KMS-11 (cell line): ENCODE data around the gene SLC5A2.

Source experiments
- H2AFZ ChIP-seq: fragments of 200-600 bp; sonication (generic); 2 replicates; pipeline ENCODE4 v1.6.1; 2016; ENCODE audit warnings: antibody characterized with exemption, mixed run types, low read depth
- H3K27ac ChIP-seq: fragments of 200-600 bp; sonication (generic); 2 replicates; pipeline ENCODE4 v1.6.1; 2016; ENCODE audit warnings: mild to moderate bottlenecking, mixed run types
- H3K27me3 ChIP-seq: fragments of 200-600 bp; sonication (generic); 2 replicates; pipeline ENCODE4 v1.6.1; 2017; ENCODE audit warnings: mild to moderate bottlenecking, low read depth, mixed run types, moderate library complexity; ENCODE audit not compliant: insufficient read depth
- H3K36me3 ChIP-seq: fragments of 200-600 bp; sonication (generic); 2 replicates; pipeline ENCODE4 v1.6.1; 2017; ENCODE audit warnings: mild to moderate bottlenecking, mixed run types; ENCODE audit not compliant: insufficient read depth
- H3K4me1 ChIP-seq: fragments of 200-600 bp; sonication (generic); 2 replicates; pipeline ENCODE4 v1.6.1; 2016; ENCODE audit warnings: mild to moderate bottlenecking, low read depth, mixed run types; ENCODE audit not compliant: poor library complexity, severe bottlenecking
- H3K4me2 ChIP-seq: fragments of 200-600 bp; sonication (generic); 2 replicates; pipeline ENCODE4 v1.7.0; 2016; ENCODE audit warnings: mild to moderate bottlenecking, mixed run types
- H3K4me3 ChIP-seq: fragments of 200-600 bp; sonication (generic); IDR thresholded peaks from 2 replicates; pipeline ENCODE4 v1.6.1; 2017; ENCODE audit warnings: low read depth, low read length, mixed read lengths; ENCODE audit not compliant: insufficient read depth
- H3K79me2 ChIP-seq: fragments of 200-600 bp; sonication (generic); 2 replicates; pipeline ENCODE4 v1.6.1; 2016; ENCODE audit warnings: low read depth, mixed run types; ENCODE audit not compliant: insufficient read depth
- H3K9ac ChIP-seq: fragments of 200-600 bp; sonication (generic); 2 replicates; pipeline ENCODE4 v1.6.1; 2016; ENCODE audit warnings: mild to moderate bottlenecking, mixed run types
- H4K20me1 ChIP-seq: fragments of 200-600 bp; sonication (generic); 2 replicates; pipeline ENCODE4 v1.6.1; 2016; ENCODE audit warnings: mild to moderate bottlenecking, mixed run types; ENCODE audit not compliant: insufficient read depth
- CTCF ChIP-seq: fragments of 200-600 bp; sonication (generic); conservative IDR thresholded peaks from 2 replicates; pipeline ENCODE4 v1.6.1; 2017; ENCODE audit warnings: low read depth, mild to moderate bottlenecking, antibody characterized with exemption, low read length, moderate library complexity, mixed read lengths

SLC5A2 gene

GRCh38 chr16:31489298-31489564 lies 6.3 kb downstream of the SLC5A2 start:
- Histone ChIP-seq H2AFZ (no peak overlapping the region), H3K27me3 (no peaks in the 10 kb centered on the region), H3K79me2 (no peaks in the 10 kb centered on the region), H3K36me3 (no peaks in the 10 kb centered on the region), H3K27ac (no peak overlapping the region), H3K4me1 (no peaks in the 10 kb centered on the region), H4K20me1 (no peaks in the 10 kb centered on the region), H3K4me3 (no peak overlapping the region), H3K4me2 (no peak overlapping the region), H3K9ac (no peak overlapping the region)
- no peak for TF ChIP-seq CTCF

GRCh38 chr16:31489616-31490584 lies 7.0 kb downstream of the SLC5A2 start:
- no peak for TF ChIP-seq CTCF
- Histone ChIP-seq H3K9ac (no peak overlapping the region), H3K36me3 (no peaks in the 10 kb centered on the region), H3K4me1 (no peaks in the 10 kb centered on the region), H4K20me1 (no peaks in the 10 kb centered on the region), H2AFZ (no peak overlapping the region), H3K4me2 (no peak overlapping the region), H3K27me3 (no peaks in the 10 kb centered on the region), H3K27ac (no peak overlapping the region), H3K4me3 (no peak overlapping the region), H3K79me2 (no peaks in the 10 kb centered on the region)

- Histone ChIP-seq H3K4me3 (no peak overlapping the region), H3K27ac (no peak overlapping the region), H2AFZ (no peak overlapping the region), H3K36me3 (no peaks in the 10 kb centered on the region), H3K9ac (no peak overlapping the region), H3K79me2 (no peaks in the 10 kb centered on the region), H3K4me2 (no peak overlapping the region), H4K20me1 (no peaks in the 10 kb centered on the region), H3K4me1 (no peaks in the 10 kb centered on the region), H3K27me3 (no peaks in the 10 kb centered on the region)
- TF ChIP-seq CTCF = no peak
Measured at GRCh38 chr16:31491778-31492418, 9.0 kb downstream of the SLC5A2 start.

GRCh38 chr16:31493506-31494125 lies 10.7 kb downstream of the SLC5A2 start:
- no peak for TF ChIP-seq CTCF
- H3K36me3 ChIP-seq = no peaks in the 10 kb centered on the region
- H3K27ac ChIP-seq = no peak overlapping the region
- no peaks in the 10 kb centered on the region for H3K27me3 ChIP-seq
- no peaks in the 10 kb centered on the region for H4K20me1 ChIP-seq
- no peak overlapping the region for H3K9ac ChIP-seq
- H3K79me2 ChIP-seq = no peaks in the 10 kb centered on the region
- H3K4me2 ChIP-seq = no peak overlapping the region
- H3K4me3 ChIP-seq = no peak overlapping the region
- no peak overlapping the region for H2AFZ ChIP-seq
- no peaks in the 10 kb centered on the region for H3K4me1 ChIP-seq
